Thyroid gland (tissue), 4 donors: ENCODE measurements around the gene UVSSA.

ENCODE experiments used
- POLR2A ChIP-seq, 2 donors: fragments of 450-650 bp; IDR thresholded peaks; one replicate each; pipeline ENCODE4 v1.6.1; 2017; ENCODE audit warnings: antibody characterized with exemption in 2 of 2, mild to moderate bottlenecking in 2 of 2, moderate library complexity in 1 of 2
- TF ChIP-seq, protein P1 (sequence below), 6 experiments: fragments of 200-600 bp in 3 of 6; fragments of 450-650 bp in 3 of 6; sonication (generic) in 3 of 6; IDR thresholded peaks; one replicate each; pipeline ENCODE4 v1.5.1; 2016 to 2019; ENCODE audit warnings: antibody characterized with exemption in 6 of 6, mild to moderate bottlenecking in 2 of 6, inconsistent platforms in 1 of 6, moderate library complexity in 1 of 6

GRCh38 chr4:1346781-1347409 lies at the start of gene UVSSA:
- TF ChIP-seq, protein P1, sequence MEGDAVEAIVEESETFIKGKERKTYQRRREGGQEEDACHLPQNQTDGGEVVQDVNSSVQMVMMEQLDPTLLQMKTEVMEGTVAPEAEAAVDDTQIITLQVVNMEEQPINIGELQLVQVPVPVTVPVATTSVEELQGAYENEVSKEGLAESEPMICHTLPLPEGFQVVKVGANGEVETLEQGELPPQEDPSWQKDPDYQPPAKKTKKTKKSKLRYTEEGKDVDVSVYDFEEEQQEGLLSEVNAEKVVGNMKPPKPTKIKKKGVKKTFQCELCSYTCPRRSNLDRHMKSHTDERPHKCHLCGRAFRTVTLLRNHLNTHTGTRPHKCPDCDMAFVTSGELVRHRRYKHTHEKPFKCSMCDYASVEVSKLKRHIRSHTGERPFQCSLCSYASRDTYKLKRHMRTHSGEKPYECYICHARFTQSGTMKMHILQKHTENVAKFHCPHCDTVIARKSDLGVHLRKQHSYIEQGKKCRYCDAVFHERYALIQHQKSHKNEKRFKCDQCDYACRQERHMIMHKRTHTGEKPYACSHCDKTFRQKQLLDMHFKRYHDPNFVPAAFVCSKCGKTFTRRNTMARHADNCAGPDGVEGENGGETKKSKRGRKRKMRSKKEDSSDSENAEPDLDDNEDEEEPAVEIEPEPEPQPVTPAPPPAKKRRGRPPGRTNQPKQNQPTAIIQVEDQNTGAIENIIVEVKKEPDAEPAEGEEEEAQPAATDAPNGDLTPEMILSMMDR (IDR thresholded peaks at IDR 0.05) = peak in 1 of 6 experiments; percentile 9
- TF ChIP-seq POLR2A (IDR thresholded peaks at IDR 0.05) = peak in 1 of 2 donors; percentile 93
